ENCODE data around the gene PALLD. TPM values are rescaled to one million over a fixed set of nuclear protein-coding genes. Genes with fewer than 3 reads are reported as not detected.

Gene PALLD
- total and polyA plus RNA-seq, 7 donors, result 40.7 to 1,991 (median 1,233) TPM

DNA sequence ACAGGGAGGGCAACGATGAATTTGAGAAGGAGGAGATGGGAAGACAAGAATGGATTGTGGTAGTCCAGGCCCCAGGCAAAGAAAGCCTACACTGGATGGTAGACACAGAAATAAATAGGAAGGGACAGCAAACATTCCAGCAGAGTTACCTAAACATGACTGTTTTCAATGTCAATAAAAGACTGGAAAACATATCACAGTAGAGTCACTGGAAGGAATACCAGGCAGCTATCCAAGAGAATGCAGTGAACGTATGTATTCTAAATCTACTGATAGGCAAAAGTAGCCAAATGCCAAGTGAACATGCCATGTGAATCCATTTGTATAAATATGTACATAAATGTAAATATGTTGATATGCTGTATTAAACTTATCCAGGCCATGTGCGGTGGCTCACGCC, 183.0 kb downstream of the PALLD start:
- peaks cover 0 to 4% (median 0%) of the 10 kb centered on the region in 4 donors for H3K4me1 ChIP-seq
- no peak for DNase-seq
- H3K4me3 ChIP-seq, result no peak overlapping the region
- no peaks in the 10 kb centered on the region for H3K36me3 ChIP-seq
- H3K27ac ChIP-seq, result no peak overlapping the region
- H3K27me3 ChIP-seq, result no peaks in the 10 kb centered on the region
- 89 to 91% methylated on average over 4 of the region's 4 CpGs for WGBS, 2 donors
- H3K9me3 ChIP-seq, result no peaks in the 10 kb centered on the region
- TF ChIP-seq POLR2A (IDR thresholded peaks at IDR 0.05), result no peak
- TF ChIP-seq, protein P1, sequence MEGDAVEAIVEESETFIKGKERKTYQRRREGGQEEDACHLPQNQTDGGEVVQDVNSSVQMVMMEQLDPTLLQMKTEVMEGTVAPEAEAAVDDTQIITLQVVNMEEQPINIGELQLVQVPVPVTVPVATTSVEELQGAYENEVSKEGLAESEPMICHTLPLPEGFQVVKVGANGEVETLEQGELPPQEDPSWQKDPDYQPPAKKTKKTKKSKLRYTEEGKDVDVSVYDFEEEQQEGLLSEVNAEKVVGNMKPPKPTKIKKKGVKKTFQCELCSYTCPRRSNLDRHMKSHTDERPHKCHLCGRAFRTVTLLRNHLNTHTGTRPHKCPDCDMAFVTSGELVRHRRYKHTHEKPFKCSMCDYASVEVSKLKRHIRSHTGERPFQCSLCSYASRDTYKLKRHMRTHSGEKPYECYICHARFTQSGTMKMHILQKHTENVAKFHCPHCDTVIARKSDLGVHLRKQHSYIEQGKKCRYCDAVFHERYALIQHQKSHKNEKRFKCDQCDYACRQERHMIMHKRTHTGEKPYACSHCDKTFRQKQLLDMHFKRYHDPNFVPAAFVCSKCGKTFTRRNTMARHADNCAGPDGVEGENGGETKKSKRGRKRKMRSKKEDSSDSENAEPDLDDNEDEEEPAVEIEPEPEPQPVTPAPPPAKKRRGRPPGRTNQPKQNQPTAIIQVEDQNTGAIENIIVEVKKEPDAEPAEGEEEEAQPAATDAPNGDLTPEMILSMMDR (IDR thresholded peaks at IDR 0.05), result no peak
- no peak for TF ChIP-seq POLR2AphosphoS5 (IDR thresholded peaks at IDR 0.05)
- TF ChIP-seq EP300 (IDR thresholded peaks at IDR 0.05), result no peak
- intact Hi-C loops (cut with DNase I), result no loop called here

DNA sequence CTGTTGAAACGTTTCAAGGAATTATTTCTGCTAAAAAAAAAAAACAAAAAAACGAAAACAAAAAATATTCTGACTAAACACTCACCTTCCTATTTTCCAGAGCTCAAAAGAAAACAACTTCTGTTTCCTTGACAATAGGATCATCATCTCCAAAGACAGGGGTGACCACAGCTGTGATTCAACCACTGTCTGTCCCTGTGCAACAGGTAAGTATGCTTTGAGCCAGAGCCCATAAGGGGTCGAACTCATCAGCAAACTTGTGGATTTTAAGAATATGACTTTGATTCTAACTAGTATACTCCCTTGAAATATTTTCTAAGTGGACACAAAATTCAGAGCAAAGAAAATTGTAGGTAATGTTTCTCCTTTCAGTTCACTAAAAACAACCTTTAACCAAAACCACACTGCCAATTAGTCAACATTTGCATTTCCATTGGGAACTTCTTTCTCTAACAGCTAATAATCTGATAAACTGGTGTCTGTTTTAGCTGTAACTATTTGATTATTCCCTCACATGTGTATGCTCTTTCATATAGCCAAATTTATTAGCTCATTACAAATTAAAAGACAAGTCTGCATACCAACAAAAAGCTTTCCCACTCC, 186.1 kb downstream of the PALLD start:
- Histone ChIP-seq H3K4me1 (no peaks in the 10 kb centered on the region), H3K27ac (no peak overlapping the region), H3K9me3 (no peaks in the 10 kb centered on the region), H3K4me3 (no peak overlapping the region), H3K36me3 (no peaks in the 10 kb centered on the region), H3K27me3 (no peaks in the 10 kb centered on the region)
- TF ChIP-seq POLR2AphosphoS5 (IDR thresholded peaks at IDR 0.05) (no peak), POLR2A (IDR thresholded peaks at IDR 0.05) (no peak), EP300 (IDR thresholded peaks at IDR 0.05) (no peak)
- TF ChIP-seq, protein P1 (IDR thresholded peaks at IDR 0.05), result no peak
- intact Hi-C loops (cut with DNase I), result no loop called here
- no peak for DNase-seq
- 74 to 78% methylated on average over 3 of the region's 3 CpGs for WGBS, 2 donors

DNA sequence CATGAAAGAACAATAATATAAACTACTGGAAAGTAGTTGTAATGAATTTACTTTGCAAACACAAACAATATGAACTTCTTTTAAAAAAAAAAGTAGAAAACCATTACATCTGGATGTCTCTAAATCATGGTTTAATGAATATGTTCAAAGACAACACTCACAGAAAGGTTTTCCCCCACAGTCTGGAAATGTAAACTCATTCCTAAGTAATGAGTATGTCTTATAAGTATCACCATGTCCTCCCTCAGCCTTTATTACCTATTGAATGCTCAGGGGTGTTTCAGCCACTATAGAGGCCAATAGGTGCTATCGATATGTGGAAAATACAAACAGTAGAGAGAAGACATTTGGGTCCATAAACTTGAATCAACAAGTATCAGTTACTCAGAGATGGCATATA, 186.7 kb downstream of the PALLD start:
- H3K9me3 ChIP-seq, result no peaks in the 10 kb centered on the region
- no peak overlapping the region for H3K4me3 ChIP-seq
- no peak for DNase-seq
- H3K4me1 ChIP-seq, result no peaks in the 10 kb centered on the region
- H3K36me3 ChIP-seq, result no peaks in the 10 kb centered on the region
- TF ChIP-seq POLR2A (IDR thresholded peaks at IDR 0.05), result no peak
- TF ChIP-seq, protein P1 (IDR thresholded peaks at IDR 0.05), result no peak
- no peak for TF ChIP-seq EP300 (IDR thresholded peaks at IDR 0.05)
- TF ChIP-seq POLR2AphosphoS5 (IDR thresholded peaks at IDR 0.05), result no peak
- H3K27me3 ChIP-seq, result no peaks in the 10 kb centered on the region
- H3K27ac ChIP-seq, result no peak overlapping the region
- 95 to 96% methylated on average over 1 of the region's 1 CpG for WGBS, 2 donors
- intact Hi-C loops (cut with DNase I), result no loop called here

DNA sequence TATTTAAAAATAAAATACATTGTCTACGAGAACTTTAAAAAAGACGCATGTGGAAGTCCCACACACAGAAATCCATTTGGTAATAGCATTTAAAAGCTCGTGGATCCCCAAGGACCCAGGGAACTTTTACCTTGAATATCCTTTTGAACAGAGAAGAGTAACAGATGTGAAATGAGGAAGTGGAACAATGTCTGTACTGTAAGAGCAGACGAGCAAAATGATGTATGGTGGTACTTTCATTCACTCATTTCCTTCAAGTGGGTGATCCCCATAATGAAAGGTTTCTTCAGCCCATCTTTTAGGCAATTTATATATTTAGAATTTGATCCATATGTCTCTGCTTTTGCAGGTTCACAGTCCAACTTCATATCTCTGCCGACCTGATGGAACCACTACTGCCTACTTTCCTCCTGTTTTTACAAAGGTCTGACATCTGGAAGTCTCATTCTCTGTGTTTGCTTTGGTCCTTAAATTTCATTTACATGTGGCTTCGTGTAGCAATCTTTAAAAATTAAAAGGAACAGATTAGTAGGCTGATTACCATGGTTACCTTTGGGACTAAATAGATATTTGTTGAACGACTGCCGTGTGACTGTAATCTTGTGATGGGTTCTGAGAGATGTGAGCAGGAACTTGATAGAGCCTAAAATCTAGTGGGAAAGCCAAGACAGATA, 188.4 kb downstream of the PALLD start:
- no peak for DNase-seq
- TF ChIP-seq EP300 (IDR thresholded peaks at IDR 0.05) (no peak), POLR2AphosphoS5 (IDR thresholded peaks at IDR 0.05) (no peak), POLR2A (IDR thresholded peaks at IDR 0.05) (no peak)
- TF ChIP-seq, protein P1 (IDR thresholded peaks at IDR 0.05), result no peak

More for the DNA sequence above, 188.4 kb downstream of the PALLD start:
- Histone ChIP-seq H3K9me3 (no peaks in the 10 kb centered on the region), H3K36me3 (no peaks in the 10 kb centered on the region), H3K27me3 (no peaks in the 10 kb centered on the region), H3K4me1 (no peaks in the 10 kb centered on the region), H3K27ac (no peak overlapping the region), H3K4me3 (no peak overlapping the region)
- WGBS, 2 donors, result 75 to 87% methylated on average over 8 of the region's 8 CpGs
- intact Hi-C loops (cut with DNase I), result no loop called here

Measured in sigmoid colon (tissue), 7 donors.